GM21825 (cell line): ENCODE data around the gene PKMYT1.

ENCODE experiments used
- ATAC-seq: cut with Tn5 transposase; IDR thresholded peaks from one replicate; pipeline ENCODE4 v1.9.1; 2021; ENCODE audit warnings: mild to moderate bottlenecking, moderate library complexity; ENCODE audit not compliant: unreplicated experiment

PKMYT1 gene

DNA sequence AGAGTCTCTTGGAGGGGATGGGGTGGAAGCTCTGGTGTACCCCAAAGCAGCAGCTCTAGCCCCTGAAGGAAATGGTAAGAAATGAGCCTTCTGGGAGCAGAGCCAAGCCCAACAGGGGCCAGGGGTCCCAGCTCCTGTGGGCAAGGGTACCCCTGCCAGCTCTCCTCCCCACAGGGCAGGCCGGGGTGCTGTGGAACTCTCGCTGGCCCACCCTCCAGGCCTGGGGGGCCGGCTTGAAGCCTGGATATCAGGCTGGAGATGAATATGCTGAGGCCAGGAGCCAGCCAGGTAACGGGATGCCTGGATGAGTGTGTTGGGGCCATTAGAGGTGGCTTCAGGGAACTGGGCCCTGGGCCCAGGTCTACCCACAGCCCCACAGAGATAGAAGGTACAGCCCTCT, 20.3 kb upstream of the PKMYT1 start:
- no peak for ATAC-seq

DNA sequence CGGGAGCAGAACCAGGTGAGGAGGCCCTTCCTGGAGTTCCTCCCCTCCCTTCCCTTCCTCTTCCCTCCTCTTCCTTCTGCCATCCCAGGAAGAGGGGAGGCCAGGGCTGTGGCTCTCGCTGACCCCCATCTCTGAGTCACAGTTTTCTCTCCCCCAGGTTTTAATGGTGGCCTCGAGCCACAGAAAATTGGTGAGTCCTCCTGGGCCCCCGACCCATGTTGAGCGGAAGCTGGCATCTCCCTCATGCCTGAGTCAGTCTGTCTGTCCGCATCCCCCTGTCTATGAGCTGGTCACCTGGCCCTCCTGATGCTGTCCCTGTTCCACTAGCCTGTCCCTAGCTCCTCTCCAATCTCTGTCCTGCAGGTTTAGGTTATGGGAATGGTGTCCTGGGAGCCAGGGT, 19.7 kb upstream of the PKMYT1 start:
- ATAC-seq, result no peak

DNA sequence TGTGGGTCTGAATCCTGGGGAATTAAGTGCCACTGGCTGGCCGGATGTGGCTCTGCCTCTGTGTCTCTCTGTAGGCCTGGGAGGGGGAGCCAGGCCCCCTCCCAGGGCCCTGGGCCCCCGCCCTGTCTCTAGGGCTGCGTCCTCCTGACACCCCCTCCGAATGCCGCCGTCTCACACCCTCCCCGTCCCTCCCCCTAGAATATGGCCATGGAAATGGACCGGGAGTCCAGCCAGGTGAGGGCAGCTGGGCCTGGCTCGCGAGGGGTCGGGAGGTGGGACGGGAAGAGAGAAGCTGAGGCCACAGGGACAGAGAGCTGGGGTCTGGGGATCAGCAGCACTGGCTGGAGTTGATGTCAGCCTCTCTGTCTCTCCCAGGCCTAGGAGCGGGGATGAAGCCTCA, 16.1 kb upstream of the PKMYT1 start:
- ATAC-seq, result no peak

DNA sequence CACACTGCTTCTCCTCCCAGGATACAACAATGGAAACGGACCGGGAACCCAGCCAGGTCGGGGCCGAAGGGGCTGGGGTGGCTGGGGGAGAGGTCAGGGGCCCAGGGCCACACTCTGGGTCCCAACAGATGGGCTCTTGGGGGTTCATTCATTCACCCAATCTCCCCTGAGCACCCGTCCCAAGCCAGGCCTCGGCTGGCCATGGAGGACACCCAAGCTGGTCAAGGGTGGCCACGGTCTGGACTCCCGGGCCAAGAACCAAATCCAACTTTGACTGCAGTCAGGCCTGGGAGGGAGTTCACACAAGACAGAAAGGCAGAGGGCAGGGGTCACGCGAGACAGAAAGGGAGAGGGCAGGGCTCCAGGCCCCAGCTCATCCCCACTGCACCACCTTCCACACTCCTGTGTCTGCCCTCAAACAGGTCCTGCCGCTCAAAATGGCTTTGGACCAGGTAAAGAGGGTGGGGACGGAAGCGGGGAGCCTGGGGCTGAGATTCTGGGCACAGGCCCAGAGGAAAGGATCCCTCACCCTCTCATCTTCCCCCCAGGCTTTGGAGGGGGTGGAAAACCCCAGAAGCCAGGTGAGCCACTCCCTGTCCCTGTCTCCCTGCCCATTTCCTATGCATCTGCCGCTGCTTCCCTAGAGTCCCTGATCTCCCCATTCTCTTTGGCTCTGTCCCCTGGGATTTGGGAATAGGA, 12.3 kb upstream of the PKMYT1 start:
- no peak for ATAC-seq

DNA sequence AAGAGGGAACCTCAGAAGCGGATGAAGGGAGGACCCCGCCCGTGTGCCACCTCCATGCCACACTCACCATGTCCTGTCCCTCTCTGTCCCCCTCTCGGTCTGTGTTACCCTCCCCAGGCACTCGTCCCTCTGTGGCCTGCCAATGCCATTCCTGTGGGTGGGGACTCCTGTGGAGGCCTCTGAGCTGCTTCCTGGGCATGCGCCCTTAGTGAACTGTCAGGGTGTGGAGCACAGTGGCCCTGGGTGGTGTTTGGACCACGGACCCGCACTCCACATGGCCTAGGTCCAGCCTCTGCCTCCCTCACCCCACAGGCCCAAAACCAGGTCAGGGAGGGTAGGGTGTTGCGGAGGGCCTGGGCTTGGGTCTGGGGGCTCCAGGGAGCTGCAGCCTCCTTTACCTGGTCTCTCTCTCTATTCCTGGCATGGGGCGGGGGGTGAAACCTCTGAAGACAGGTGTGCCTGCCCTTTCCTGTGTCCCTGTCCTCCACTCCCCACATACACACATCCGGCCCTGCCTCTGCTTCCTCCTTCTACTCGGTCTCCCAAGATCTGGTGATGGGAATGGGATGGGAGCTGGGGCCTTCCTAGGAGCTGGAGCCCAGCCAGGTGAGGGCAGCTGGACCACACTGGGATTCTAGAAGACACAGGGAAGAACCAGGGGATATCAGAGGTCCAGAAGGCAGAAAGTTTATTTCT, 11.5 kb upstream of the PKMYT1 start:
- ATAC-seq, result no peak

DNA sequence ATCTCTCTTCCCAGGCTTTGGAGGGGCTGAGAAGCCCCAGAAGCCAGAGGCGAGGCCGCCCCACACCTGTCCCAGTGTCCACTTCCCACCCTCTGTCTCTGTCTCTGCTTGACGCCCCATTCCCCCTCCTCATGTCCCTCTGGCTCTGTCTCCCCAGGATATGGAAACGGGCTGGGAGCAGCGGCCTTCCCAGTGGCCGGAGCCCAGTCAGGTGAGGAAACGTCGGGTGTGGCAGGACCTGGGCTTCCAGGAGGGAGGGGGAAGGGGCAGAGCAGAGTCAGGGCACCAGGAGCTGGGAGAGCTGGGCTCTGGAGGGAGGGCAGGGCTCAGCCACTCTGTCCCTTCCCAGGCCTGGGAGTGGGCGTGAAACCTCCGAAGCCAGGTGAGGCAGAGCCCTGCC, 10.6 kb upstream of the PKMYT1 start:
- no peak for ATAC-seq

DNA sequence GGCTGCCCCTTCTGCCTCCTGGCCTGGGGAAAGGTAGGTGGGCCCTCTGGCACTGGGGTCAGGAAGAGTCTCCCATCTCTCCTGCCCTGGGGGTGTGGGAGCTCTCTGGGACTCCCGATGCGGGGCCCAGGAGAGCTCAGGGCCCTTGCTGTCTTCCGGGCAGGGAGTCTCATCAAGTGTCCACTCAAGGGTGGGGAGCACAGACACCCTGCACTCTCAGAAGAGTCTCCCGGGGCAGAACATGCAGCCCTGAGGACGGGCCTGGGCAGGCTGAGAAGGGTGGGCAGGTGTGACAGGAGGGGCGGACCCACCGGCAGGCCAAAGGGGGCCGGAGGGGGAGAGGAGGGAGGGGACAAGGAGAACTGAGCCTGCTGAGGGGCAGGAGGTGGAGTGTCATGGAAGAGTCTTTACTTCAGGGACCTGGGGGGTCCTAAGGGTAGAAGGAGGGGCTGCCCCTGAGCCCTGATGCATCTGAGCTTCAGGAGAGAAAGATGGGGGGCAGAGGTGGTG, 8.4 kb upstream of the PKMYT1 start:
- ATAC-seq, result no peak

DNA sequence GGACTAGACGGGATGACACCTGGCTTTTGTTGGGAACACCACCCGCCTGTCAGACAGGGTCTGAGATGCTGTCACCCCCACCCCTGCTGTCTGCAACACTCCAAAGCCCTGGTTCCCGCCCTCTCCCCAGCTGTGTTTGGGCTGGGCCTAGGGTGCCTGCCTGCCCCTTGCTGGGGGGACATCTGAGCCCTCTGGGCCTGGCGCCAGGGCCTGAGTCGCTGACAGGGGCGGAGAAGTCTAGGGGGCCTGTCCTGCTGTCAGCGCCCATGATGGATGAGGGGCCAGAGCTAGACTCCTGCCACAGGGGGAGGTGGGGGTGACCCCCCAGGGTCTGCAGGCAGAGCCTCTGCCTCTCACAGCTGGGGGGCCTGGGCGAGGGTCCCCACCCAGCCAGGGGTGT, 7.6 kb upstream of the PKMYT1 start:
- no peak for ATAC-seq

DNA sequence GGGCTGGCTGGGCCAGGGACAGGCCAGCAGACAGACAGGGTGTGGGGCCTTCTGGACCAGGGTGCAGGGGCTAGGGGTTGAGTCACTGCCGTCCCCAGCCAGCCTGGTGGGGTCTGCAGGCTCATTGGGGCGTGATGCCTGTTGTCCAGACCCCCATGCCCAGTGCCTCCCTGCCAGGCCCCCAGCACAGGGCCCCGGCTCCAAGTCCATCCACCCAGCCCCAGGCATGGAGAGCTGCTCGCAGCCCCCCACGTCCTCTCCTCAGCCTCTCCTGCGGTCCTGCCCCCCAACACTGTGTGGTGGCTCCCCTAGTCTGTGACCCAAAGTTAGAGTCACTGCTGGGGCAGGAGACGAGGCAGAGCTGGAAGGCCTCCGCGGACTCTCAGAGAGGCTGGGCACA, 7.0 kb upstream of the PKMYT1 start:
- no peak for ATAC-seq

DNA sequence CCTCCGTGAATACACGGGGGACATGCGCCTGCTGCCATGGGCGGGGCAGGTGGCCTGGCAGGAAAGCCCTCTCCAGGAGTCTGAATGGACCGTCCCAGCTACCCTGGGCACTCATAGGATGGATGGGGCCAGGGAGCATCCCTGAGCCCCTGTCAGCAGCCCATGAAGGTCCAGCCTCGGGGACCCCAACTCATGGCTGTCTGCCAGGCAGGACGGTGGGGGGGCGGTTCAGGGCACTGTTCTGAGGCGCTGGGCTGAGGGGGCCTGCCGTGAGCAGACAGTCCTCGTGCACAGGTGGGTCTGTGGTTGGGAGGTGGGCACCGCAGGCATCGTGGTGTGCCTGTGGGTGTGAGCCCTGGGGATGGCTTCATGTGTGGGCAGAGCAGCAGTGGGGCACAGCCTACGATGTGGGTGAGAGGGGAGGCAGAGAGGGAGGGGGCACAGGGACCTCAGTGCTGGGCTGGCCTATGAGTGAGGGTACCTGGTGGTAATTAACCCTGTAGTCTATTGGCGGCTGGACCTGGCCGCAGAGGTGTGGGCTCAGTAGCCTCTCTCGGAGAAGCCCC, 6.5 kb upstream of the PKMYT1 start:
- ATAC-seq, result no peak

DNA sequence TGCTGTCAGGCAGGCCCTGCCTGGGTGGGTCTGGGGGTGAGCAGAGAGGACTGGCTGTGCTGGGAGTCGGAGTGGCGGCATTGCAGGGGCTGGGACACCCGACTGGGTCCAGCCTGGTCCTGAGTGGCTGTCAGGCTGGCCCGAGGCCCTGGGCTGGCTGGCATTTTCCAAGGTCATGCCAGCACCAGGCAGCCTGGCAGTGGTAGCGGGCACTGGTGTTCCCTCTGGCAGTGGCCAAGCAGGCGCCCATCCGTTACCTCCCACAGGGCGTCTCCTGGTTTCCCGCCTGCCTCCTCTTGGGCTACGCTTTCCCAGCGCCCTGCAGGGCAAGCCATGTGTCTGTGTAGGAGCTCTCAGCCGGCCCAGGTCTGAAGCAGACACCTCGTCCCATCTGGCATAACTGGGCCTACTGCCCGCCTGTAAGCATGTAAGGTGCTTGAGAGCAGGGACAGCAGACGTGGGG, 5.7 kb upstream of the PKMYT1 start:
- ATAC-seq, result no peak

DNA sequence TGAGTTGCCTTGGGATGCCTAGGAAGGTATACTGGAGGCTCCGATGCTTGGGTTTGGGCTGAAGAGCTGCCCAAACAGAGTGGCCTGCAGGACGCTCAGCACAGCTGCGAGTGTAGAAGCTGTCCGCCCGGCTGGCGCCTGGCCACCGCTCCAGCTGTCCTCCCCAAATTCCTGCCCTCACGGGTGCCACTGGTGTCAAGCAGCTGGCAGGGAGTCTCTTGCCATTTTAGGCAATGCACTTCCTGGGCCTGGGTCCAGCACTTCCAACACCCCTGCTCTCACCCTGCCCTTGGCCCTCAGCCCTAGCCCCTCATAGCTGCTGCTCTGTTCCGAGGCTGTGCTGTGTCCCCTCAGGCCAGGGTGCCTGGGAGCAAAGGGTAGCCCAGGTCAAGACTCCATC, 5.2 kb upstream of the PKMYT1 start:
- no peak for ATAC-seq

DNA sequence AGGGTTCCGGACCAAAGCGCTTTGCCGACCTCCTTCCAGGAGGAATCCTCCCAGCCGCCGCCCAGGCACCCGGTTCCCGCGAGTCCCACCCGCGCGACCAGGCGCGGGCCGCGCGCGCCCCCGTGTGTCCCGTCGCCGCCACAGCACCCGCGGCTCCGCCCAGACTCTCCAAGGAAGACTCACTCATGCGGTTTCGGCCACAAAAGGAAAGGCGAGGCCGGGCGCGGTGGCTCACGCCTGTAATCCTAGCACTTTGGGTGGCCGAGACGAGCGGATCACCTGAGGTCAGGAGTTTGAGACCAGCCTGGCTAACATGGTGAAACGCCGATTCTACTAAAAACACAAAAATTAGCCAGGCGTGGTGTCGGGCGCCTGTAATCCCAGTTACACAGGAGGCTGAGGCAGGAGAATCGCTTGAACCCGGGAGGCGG, 3.5 kb upstream of the PKMYT1 start:
- ATAC-seq, result no peak

DNA sequence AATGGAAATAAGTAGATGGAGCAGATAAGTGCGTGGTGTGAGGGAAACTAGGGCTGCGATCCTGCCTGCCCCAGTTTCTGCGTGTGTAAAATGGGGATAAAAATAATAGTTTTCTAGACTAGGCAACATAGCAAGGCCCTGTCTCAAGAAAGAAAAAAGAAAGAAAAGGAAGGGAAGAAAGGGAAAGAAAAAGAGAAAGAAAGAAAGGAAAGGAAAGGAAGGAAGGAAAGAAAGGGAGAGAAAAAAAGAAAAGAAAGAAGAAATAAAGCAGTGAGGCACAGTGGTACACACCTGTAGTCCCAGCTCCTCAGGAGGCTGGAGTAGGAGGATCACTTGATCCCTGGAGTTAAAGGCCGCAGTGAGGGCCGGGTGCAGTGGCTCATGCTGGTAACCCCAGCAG, 2.2 kb upstream of the PKMYT1 start:
- no peak for ATAC-seq

DNA sequence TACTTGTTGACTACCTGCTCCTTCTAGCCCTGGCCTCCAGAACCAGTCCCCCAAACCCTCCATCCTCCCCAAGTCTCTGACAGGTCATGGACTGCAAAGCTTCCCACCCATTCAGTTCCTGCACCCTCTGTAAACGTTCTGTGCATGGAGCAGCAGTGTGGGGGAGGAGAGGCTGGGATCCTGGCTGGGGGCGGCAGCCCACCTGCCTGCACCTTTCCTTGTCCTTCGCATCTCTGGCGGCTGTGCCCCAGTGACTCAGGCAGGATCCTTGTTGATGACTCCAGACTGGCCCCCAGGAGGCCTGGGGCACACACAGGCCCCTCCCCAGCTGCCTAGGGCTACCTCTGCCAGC, 1.6 kb upstream of the PKMYT1 start:
- ATAC-seq, result no peak

DNA sequence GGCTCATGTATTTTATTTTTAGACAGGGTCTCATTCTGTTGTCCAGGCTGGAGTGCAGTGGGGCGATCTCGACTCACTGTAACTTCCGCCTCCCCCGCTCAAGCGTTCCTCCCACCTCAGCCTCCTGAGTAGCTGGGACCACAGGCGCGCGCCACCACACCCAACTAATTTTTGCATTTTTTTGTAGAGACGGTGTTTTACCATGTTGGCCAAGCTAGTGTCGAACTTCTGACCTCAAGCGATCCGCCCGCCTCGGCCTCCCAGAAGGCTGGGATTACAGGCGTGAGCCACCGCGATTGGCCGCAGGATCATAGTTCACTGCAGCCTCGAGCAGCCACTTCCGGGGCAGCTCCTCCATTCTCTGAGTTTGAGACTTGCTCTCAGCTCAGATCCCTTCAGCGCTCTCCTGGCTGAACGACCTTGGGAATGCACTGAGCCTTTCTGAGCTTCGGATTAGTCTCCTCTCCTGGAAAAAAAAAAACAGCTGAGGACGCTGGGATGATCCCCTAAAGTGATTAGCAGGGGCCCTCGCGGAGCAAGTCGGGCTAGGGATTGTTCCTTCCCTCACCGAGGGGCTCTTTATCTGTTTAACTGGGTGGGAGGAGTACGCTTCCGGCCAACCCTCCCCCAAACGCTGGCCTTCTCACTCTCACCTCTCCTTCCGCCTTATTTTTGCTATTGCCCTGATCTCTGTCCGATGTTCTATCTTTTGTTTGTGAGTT, 1.1 kb upstream of the PKMYT1 start:
- no peak for ATAC-seq

DNA sequence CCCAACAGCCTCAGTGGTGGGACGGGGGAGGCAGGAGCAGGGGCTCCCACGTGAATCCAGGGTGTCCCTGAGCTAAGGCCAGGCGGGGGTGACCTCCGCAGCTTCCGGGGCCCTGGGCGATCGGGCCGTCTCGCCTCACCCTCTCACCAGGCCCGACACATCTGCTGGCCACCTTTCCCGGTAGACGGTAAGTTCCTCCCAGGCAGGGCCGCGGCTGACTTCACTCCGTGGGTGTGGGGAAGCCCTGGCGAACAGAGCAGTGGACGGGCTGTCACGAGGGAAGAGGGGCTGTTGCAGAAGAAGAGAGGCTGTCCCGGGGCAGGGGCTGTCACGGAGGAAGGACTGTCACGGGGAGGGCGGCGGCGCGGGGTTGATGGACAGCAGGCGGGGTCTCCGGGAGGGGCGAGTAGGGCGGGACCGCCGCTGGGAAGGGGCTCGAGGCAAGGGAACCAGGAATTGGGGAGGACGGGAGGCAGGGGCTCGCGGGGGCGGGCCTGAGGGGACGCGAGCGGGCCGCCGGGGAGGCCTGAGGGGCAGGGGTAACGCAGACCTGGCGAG, 498 bp downstream of the PKMYT1 start:
- ATAC-seq, result peak; percentile 2

DNA sequence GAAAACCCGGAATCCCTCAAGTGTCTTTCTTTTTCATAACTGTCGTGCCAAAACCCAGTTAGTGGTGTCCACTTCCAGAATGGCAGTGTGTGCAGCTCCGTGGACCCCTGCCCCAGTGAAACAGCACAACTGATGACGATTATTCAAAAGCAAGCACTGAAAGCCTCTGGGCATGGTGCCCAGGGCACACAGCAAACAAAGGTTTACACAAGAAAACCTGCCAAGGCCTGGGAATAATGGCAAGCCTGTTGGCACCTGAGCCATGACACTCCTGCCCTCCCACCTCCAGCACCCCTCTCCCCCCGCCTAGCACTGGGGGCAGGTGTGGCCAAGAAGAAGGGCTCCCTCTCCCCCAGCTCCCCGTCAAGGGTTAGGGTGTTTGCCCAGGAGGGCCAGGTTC, 2.8 kb downstream of the PKMYT1 start:
- no peak for ATAC-seq

DNA sequence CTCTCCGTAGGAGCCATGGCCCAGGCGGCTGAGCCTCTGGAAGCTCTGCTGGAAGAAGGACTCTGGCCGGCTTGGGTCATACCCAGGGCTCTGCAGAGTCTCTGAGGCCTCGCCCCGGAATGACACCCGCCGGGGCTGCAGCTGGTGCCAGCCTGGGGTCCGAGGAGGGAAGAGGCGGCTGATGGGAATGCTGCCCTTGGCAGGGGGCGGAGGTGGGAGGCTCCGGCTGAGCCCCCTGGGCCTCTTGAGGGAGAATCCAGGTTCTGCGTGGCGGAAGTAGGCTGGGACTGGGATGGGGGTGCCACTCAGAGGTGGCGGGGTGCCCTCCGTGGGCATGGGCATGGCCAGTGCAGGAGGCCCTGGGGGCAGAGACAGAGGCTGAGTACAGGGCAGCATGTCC, 3.6 kb downstream of the PKMYT1 start:
- no peak for ATAC-seq

DNA sequence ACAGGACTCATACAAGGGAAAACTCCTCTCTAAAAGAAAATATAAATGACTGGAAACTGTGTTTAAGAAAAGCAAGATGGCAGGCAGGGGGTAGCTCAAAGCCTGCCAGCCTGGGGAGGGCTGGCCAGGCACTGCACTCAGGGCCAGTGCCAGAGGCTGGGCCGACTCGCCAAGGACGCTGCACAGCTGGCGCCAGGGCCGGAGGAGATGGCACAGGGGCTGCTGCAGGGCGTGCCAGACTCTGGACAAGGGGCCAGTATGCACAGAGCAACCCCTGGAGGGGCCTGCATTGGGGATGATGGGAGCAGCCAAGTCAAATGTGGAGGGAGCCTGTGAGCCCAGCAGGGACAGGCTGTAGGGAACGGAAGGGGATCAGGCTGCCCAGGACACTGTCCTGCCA, 4.0 kb downstream of the PKMYT1 start:
- no peak for ATAC-seq

DNA sequence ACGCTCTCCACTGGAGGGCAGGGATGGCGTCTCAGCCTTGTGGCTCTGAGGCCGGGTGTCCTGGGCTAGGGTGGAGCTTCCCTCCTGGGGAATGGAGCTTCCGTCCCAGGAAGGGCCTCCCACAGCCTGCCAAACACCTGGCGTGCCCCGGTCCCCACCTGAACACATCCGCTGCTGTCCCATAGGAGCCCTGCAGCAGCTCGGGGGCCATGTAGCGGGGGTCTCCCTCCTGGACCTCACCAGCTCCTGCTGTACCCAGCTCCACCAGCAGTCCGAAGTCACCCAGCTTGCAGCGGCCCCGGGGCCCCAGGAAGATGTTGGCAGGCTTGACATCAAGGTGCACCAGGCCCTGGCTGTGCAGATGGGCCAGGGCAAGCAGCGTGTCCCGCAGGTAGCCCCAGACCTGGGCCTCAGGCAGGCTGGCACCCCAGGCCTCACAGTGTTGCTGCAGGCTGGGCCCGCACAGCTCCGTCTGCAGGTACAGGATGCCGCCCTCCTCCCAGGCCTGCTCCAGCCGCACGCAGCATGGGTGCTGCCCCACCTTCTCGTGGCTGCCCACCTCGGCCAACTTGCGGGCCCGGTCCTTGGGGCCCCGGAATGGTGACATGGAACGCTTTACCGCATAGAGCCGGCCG, 5.0 kb downstream of the PKMYT1 start:
- no peak for ATAC-seq
